ENCODE measurements around the gene CEP135.
"Not testable (repeated sequence)": the region's sequence is repeated elsewhere in the genome, so short reads cannot be mapped to it uniquely, and the experiment has no call there.

Gene CEP135

GRCh38 chr4:55941881-55942396 lies 6.8 kb upstream of the CEP135 start:
- no peak for DNase-seq

GRCh38 chr4:55947254-55947882 lies 1.4 kb upstream of the CEP135 start:
- peak; percentile 68 for DNase-seq

GRCh38 chr4:55947912-55948725 lies 626 bp upstream of the CEP135 start:
- DNase-seq = peak; percentile 97

DNA sequence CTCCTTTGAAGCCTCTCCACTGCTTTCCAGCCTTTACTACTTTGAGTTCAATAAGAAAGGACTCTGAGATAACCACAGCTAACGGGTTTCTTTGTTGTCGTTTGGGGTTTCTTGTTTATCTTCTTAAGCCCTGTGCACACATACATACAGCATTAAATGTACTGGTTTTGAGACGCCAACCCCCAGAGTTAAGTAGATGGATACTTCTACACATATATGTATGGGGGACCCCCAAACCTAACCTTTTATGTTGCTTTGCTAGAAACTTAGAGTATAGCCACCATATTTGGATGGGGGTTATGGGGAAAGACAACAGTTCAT lies 697 bp downstream of the CEP135 start:
- DNase-seq = no peak

DNA sequence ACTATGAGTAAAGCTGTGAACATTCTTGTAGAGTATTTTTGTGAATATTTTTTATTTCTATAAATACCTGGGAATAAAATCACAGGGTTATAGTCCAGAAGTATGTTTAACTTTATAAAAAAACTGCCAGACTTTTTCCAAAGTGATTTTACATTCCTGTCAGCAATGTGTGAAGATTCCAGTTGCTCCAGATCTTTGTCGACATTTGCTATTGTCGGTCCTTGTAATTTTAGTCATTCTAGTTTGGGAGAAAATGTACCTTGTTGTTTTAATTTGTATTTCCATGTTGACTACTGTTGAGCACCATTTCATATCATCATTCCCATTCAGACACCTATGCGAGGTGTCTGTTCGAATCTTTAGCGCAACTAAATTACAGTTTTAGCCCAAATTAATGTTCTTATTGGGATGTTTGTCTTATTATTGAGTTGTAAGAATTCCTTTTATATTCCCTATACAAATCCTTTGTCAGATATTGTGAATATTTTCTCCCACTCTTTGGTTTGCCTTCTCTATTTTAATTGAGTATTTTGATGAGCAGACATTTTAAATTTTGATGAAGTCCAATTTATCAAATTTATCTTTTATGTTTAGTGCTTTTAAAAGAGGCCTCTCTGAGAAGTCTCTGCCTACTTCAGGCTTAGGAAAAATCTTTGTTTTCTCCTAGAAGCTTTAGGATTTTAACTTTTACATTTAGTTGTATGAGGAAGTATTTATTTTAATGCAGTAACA lies 2.6 kb downstream of the CEP135 start:
- no peak for DNase-seq

DNA sequence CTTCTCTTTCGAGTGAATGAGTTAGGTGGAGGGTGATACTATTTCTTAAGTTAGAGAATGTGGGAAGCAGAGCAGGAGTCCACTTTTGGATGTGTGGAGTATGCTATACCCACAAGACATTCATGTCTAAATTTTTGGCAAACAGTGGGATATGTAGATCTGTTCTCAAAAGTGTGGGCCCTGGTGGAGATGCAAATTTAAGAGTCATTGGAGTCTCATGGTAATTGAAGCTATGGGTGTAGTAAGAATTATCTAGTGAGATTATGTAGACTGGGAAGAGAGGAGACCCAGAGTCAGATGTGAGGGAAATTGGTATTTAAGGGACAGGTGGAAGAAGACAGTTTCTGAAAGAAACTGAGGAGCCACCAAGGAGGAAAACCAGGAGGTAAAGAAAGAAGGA lies 7.0 kb downstream of the CEP135 start:
- DNase-seq = no peak

DNA sequence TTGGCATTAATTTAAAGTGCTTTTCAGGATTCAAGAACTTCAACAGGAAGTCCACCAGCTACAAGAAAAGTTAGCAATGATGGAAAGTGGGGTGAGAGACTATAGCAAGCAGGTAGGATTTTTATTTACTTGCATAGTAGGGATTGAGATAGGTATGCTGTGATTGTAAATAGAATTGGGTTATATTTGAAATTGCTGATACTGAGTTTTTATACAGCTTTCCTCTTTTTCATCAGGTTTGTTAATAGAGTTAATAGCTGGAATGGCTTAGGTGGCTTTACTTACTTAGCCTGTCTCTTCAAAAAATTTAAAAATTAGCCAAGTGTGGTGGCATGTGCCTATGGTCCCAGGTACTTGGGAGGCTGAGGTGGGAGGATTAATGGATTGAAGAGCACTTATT lies 10.9 kb downstream of the CEP135 start:
- no peak for DNase-seq

GRCh38 chr4:55964046-55964445 lies 15.3 kb downstream of the CEP135 start:
- no peak for DNase-seq

DNA sequence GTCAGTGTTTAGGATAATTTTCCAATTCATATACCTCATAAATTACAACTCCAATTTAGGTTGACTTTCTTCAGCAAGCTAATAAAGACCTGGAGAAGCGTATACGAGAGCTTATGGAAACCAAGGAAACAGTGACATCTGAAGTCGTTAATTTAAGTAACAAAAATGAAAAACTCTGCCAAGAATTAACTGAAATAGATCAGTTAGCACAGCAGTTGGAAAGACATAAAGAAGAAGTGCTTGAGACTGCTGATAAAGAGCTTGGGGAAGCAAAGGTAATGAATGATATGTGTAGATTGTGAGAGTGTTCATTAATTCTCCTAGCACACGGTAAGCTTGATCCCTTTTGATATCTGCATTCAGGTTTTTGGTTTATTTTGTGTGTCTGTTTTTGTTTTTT lies 16.8 kb downstream of the CEP135 start:
- DNase-seq = no peak

DNA sequence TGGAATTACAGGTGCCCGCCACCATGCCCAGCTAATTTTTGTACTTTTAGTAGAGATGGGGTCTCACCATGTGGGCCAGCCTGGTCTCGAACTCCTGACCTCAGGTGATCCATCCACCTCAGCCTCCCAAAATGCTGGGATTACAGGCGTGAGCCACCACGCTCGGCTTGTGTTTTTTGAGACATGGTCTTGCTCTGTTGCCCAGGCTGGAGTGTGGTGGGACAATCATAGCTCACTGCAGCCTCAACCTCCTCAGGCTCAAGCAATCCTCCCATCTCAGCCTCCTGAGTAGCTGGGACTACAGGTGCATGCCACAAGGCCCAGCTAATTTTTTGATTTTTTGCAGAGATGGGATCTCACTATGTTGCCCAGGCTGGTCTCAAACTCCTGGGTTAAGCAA lies 17.6 kb downstream of the CEP135 start:
- DNase-seq = not testable (repeated sequence)

DNA sequence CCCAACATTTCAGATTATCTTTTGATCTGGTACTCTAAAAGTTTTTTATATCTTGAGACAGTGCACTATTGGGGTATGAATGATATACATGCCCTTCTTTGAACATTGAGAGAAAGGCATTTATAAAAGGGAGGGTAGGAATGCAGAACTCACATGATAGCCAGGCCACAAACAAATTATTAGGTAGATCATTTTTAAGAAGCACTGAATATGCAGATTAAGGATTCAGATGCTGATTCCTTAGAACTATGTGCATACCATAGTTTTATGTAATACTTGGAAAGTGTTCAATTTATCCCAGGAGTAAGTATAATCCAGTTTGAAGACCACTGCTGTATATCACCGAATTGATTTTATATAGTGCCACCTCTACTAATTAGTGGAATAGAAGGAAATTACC lies 18.6 kb downstream of the CEP135 start:
- no peak for DNase-seq

DNA sequence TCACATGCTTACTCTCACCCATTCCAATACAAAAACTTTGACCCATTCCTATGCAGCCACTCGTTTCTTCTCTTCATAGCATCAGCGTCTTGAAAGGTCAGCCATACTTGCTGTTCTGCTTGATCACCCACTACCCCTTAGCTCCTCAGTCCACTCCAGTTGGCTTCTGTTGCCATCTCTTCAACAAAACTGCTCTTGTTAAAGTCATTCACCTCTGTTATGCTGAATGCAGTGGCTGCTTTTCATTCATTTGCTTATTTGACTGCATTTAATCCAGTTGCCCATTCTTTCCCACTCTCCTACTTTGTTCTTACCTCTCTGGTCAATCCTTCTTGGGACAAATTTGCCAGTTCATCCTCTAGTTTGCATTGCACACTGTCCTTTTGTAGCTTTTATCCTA lies 24.9 kb downstream of the CEP135 start:
- no peak for DNase-seq

DNA sequence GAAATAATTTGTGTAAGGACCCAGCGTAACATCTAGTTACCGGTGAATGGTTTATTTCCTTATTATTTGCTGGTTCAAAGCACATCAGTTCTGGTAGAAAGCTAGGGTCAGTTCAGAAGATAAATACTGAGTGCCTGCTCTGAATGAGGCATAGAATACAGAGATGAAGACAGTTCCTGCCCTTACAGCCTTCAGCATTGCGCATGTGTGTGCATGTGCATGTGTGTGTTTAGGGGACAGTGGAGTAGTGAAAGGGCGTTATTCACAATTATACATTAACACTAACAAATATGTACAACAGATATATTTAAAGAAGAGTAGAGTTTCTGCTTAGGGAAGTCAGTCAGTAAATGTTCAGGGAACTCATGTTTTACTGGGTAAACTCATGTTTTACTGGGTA lies 29.1 kb downstream of the CEP135 start:
- no peak for DNase-seq

DNA sequence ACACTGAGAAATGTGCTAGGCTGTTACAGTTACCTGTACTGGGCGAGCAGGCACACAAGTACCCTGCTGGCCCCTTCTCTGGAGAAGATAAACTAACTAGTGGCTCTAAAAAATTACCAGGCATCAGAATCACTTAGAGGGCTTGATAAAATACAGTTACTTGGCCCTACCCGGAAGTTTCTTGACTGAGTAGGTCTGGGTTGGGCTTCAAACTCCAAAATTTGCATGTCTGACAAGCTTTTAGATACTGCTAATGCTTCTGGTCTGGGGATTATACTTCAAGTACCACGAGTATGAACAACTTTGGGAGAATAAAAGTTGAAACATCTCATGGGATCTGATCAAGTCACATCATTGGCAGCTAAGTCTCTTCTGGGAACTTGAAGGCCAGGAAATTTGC lies 30.8 kb downstream of the CEP135 start:
- no peak for DNase-seq

GRCh38 chr4:55980725-55981124 lies 32.0 kb downstream of the CEP135 start:
- no peak for DNase-seq

DNA sequence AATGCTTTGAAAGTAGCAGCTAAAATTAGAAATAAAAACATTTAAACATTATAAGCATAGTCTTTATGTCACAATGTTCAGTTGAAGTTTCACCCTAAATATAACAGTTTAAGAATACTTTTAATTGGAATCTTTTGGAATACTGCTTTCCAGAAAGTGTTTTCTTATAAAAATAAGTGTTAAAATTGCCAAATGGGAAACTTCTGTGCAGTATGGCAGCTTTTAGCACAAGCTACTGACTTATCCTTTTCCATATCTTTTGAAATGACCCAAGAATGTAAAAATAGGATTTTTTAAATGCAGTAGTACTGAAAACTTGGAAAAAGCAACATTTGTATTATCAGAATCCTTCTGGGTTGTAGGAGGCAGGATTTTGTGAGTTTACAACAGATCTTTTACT lies 34.2 kb downstream of the CEP135 start:
- no peak for DNase-seq

- no peak for DNase-seq
Measured at GRCh38 chr4:55989766-55990165, 41.0 kb downstream of the CEP135 start.

GRCh38 chr4:55993994-55994663 lies 45.4 kb downstream of the CEP135 start:
- DNase-seq = no peak

- no peak for DNase-seq
Measured at GRCh38 chr4:55996646-55997045, 47.9 kb downstream of the CEP135 start.

- DNase-seq = no peak
Measured at GRCh38 chr4:56003606-56004005, 54.9 kb downstream of the CEP135 start.

DNA sequence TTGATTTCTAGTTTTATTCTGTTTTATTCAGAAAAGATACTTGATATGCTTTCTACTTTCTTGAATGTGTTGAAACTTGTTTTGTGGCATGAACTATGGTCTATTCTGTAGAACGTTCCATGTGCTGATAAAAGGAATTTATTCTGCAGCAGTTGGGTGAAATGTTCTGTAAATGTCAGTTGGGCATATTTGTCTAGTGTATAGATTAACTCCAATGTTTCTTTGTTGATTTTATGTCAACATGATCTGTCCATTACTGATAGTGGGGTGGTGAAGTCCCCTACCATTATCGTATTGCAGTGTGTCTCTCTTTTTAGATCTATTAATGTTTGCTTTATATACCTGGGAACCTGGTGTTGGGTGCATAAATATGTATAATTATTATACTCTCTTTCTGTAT lies 55.5 kb downstream of the CEP135 start:
- no peak for DNase-seq

GRCh38 chr4:56007154-56007553 lies 58.4 kb downstream of the CEP135 start:
- DNase-seq = no peak

DNA sequence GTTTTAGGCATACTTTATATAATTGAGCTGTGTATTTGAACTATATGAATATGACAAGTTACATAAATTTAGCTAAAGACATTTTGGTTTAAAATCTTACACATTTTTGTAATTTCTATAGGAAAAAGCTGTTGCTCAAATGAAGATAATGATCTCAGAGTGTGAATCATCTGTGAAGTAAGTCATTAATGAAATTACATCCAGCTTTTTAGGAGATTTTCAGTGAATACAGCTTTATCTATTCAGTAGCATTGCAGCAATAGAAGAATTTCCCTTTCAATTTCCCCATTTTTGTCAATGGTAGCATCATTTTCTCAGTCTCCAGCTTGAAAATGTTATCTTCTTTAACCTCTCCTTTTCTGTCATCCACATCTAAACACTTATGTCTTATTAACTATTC lies 59.5 kb downstream of the CEP135 start:
- DNase-seq = no peak

All from fibroblast of skin of right biceps (primary cell).